ENCODE measurements around the gene ACSM3. TPM values are rescaled to one million over a fixed set of nuclear protein-coding genes. Genes with fewer than 3 reads are reported as not detected.

ACSM3 gene
- total and polyA plus RNA-seq, 9 of the 15 experiments (the other 6 are each of a cell fraction or from before 2014, with no cell fraction given): 112 to 420 (median 182) TPM

GRCh38 chr16:20826039-20826566 lies 62.3 kb downstream of the ACSM3 start (continued):
- TF ChIP-seq THAP7 (CRISPR knock-in tag; IDR thresholded peaks at IDR 0.05): no peak
- TF ChIP-seq EP300 (IDR thresholded peaks at IDR 0.05; ENCODE audit: low read length): peak; percentile 95
- no peak for TF ChIP-seq CHD1 (IDR thresholded peaks at IDR 0.05; ENCODE audit: low read length)
- 0 out of 2 replicates have a peak, but pooled peaks have one; percentile 39 for TF ChIP-seq ZC3H11A (IDR thresholded peaks at IDR 0.05; ENCODE audit: low read depth, low read length)
- TF ChIP-seq RBFOX2 (IDR thresholded peaks at IDR 0.05; ENCODE audit: low read depth, low read length): no peak
- TF ChIP-seq NFE2 (IDR thresholded peaks at IDR 0.05; ENCODE audit: low read depth): peak; percentile 94
- no peak for TF ChIP-seq CREB1 (IDR thresholded peaks at IDR 0.05)
- TF ChIP-seq CREB1 (CRISPR knock-in tag; IDR thresholded peaks at IDR 0.05): peak; percentile 42; the same call in 1 of the 2 replicates
- TF ChIP-seq, protein P1, sequence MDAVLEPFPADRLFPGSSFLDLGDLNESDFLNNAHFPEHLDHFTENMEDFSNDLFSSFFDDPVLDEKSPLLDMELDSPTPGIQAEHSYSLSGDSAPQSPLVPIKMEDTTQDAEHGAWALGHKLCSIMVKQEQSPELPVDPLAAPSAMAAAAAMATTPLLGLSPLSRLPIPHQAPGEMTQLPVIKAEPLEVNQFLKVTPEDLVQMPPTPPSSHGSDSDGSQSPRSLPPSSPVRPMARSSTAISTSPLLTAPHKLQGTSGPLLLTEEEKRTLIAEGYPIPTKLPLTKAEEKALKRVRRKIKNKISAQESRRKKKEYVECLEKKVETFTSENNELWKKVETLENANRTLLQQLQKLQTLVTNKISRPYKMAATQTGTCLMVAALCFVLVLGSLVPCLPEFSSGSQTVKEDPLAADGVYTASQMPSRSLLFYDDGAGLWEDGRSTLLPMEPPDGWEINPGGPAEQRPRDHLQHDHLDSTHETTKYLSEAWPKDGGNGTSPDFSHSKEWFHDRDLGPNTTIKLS (IDR thresholded peaks at IDR 0.05; ENCODE audit: borderline replicate concordance, low read depth): peak; percentile 95
- no peak for TF ChIP-seq ZNF785 (CRISPR knock-in tag; IDR thresholded peaks at IDR 0.05)
- no peak for TF ChIP-seq XRCC4 (IDR thresholded peaks at IDR 0.05; ENCODE audit: extremely low read depth, insufficient read depth, insufficient read length)
- TF ChIP-seq, protein P2, sequence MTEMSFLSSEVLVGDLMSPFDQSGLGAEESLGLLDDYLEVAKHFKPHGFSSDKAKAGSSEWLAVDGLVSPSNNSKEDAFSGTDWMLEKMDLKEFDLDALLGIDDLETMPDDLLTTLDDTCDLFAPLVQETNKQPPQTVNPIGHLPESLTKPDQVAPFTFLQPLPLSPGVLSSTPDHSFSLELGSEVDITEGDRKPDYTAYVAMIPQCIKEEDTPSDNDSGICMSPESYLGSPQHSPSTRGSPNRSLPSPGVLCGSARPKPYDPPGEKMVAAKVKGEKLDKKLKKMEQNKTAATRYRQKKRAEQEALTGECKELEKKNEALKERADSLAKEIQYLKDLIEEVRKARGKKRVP (CRISPR knock-in tag; IDR thresholded peaks at IDR 0.05): peak; percentile 72
- peak; percentile 72 to 92; a peak in 3 of 4 replicates for TF ChIP-seq FOXA3 (CRISPR knock-in tag; conservative IDR thresholded peaks at IDR 0.05 in 1 of 2, IDR thresholded peaks at IDR 0.05 in 1 of 2)
- peak; percentile 89 for TF ChIP-seq KLF16 (IDR thresholded peaks at IDR 0.05)
- peak; percentile 57; the same call in 1 of the 2 replicates for TF ChIP-seq ESRRA (IDR thresholded peaks at IDR 0.05; ENCODE audit: borderline replicate concordance, low read depth)
- TF ChIP-seq ARID1B (IDR thresholded peaks at IDR 0.05): peak; percentile 95
- TF ChIP-seq SMAD4 (CRISPR knock-in tag; conservative IDR thresholded peaks at IDR 0.05): peak; percentile 69
- TF ChIP-seq CXXC5 (CRISPR knock-in tag; IDR thresholded peaks at IDR 0.05): peak; percentile 58
- peak; percentile 76; the same call in 1 of the 2 replicates for TF ChIP-seq ZNF589 (CRISPR knock-in tag; IDR thresholded peaks at IDR 0.05; ENCODE audit: low read depth)
- TF ChIP-seq MAFK (IDR thresholded peaks at IDR 0.05; ENCODE audit: low read length): peak; percentile 85
- TF ChIP-seq ARID3A (IDR thresholded peaks at IDR 0.05; ENCODE audit: borderline replicate concordance, low read depth, low read length): peak; percentile 46; the same call in 1 of the 2 replicates
- TF ChIP-seq CREM (IDR thresholded peaks at IDR 0.05; ENCODE audit: low read depth): peak; percentile 82
- TF ChIP-seq ZNF212 (CRISPR knock-in tag; IDR thresholded peaks at IDR 0.05): 0 out of 2 replicates have a peak, but pooled peaks have one; percentile 42
- peak; percentile 65; the same call in 1 of the 2 replicates for TF ChIP-seq ZNF175 (CRISPR knock-in tag; IDR thresholded peaks at IDR 0.05; ENCODE audit: low read depth)
- TF ChIP-seq MAFF (IDR thresholded peaks at IDR 0.05; ENCODE audit: low read length): peak; percentile 95

All from K562 (cell line).